Natural killer cell (primary cell): ENCODE results near the gene LAMA5. TPM values are rescaled to one million over a fixed set of nuclear protein-coding genes. Genes with fewer than 3 reads are reported as not detected.
A peak's percentile ranks its signal among the peaks of the same experiment; 100 is the strongest.

ENCODE experiments used
- ATAC-seq, 3 donors: fragments of 150-1000 bp in 2 of 3; fragments of 200-7000 bp in 1 of 3; cut with Tn5 transposase; 1 replicate in 1 of 3; 2 replicates in 2 of 3; pipeline ENCODE4 v1.10.0; 2021; ENCODE audit warnings: mild to moderate bottlenecking in 2 of 3, moderate library complexity in 2 of 3
- DNase-seq, 2 donors: peaks; one replicate each; pipeline versions ENCODE4 v3.0.0 to v3.0.0-alpha.2; 2013 to 2021; ENCODE audit warnings: mixed read lengths in 1 of 2
- H3K27ac ChIP-seq: one replicate; pipeline ENCODE4 v1.5.1; 2013; ENCODE audit warnings: mild to moderate bottlenecking, low read length
- H3K27me3 ChIP-seq: one replicate; pipeline ENCODE4 v1.6.1; 2013; ENCODE audit warnings: low read length; ENCODE audit not compliant: control insufficient read depth, insufficient read depth
- H3K36me3 ChIP-seq: one replicate; pipeline ENCODE4 v1.6.1; 2013; ENCODE audit warnings: low read length; ENCODE audit not compliant: control insufficient read depth, insufficient read depth
- H3K4me1 ChIP-seq: one replicate; pipeline ENCODE4 v1.6.1; 2013; ENCODE audit warnings: low read length; ENCODE audit not compliant: control insufficient read depth, insufficient read depth
- H3K4me3 ChIP-seq: one replicate; pipeline ENCODE4 v1.5.1; 2013; ENCODE audit warnings: low read length
- H3K9me3 ChIP-seq: one replicate; pipeline ENCODE4 v1.6.1; 2013; ENCODE audit warnings: low read length; ENCODE audit not compliant: control insufficient read depth, insufficient read depth
- H3K27ac Mint-ChIP-seq, 2 donors: one replicate each; pipeline ENCODE4 v1.8.0; 2022; ENCODE audit warnings: mild to moderate bottlenecking in 2 of 2, mixed read lengths in 2 of 2, moderate library complexity in 1 of 2
- H3K27me3 Mint-ChIP-seq, 2 donors: one replicate each; pipeline ENCODE4 v1.8.0; 2022; ENCODE audit warnings: low read depth in 2 of 2, mixed read lengths in 2 of 2
- H3K36me3 Mint-ChIP-seq: one replicate; pipeline ENCODE4 v1.8.0; 2022; ENCODE audit warnings: mixed read lengths
- H3K4me1 Mint-ChIP-seq, 2 donors: one replicate each; pipeline ENCODE4 v1.8.0; 2022; ENCODE audit warnings: mixed read lengths in 2 of 2
- H3K4me3 Mint-ChIP-seq: one replicate; pipeline ENCODE4 v1.8.0; 2022; ENCODE audit warnings: mild to moderate bottlenecking, moderate library complexity, mixed read lengths
- H3K9me3 Mint-ChIP-seq, 2 donors: one replicate each; pipeline ENCODE4 v1.8.0; 2022; ENCODE audit warnings: mixed read lengths in 2 of 2
- WGBS: methylation state at CpG from one replicate; pipeline ENCODE4 v1.1.7; 2013; ENCODE audit warnings: missing lambda C conversion rate; ENCODE audit not compliant: insufficient coverage; 5-methylcytosine and 5-hydroxymethylcytosine counted together
- intact Hi-C: fragments of 100-400 bp; cut with micrococcal nuclease; formaldehyde crosslinking; loops from one replicate; pipeline ENCODE4 v1.14.2; 2022
- total RNA-seq, 4 donors: library from RNA; stranded (reverse); fragments of 120-200 nt in 1 of 4; gene quantifications; one replicate each; pipeline versions ENCODE4 v1.2.3 to v1.2.4, GENCODE V29; 2013 to 2022
- TF ChIP-seq, protein P1 (sequence below): fragments of 200-600 bp; IDR thresholded peaks from one replicate; pipeline ENCODE4 v1.8.0; 2022; ENCODE audit warnings: antibody characterized with exemption

The LAMA5 gene
- total RNA-seq, 3 donors from 2014 or later (not counting 1 experiment from before 2014, with no cell fraction given) = 1.0 to 4.3 (median 1.4) TPM

DNA sequence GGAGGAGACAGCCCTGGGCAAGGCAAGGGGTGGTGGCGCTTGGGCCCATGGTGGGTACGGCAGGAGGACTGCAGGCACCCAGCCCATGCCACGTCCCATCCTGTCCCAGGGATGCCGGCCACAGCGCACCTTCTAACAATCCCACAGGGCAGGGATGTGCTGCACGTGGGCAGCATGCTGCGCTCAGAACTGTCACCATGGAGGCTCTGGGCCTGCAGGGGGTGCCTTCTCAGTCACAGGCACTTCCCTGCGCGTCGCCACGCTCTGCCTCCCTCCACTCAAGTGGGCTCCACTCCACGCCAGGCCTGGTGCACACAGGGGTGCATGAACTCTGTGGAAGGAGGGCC, 37.6 kb upstream of the LAMA5 start:
- intact Hi-C loops = no loop called here
- 96% methylated on average over 12 of the region's 12 CpGs for WGBS
- Mint-ChIP-seq H3K27ac (no peak overlapping the region), H3K4me3 (no peak overlapping the region), H3K36me3 (no peaks in the 10 kb centered on the region), H3K27me3 (no peaks in the 10 kb centered on the region), H3K4me1 (peaks cover 10 to 31% of the 10 kb centered on the region in 2 donors), H3K9me3 (no peaks in the 10 kb centered on the region)
- no peaks in the 10 kb centered on the region for H3K27me3 ChIP-seq
- DNase-seq = no peak
- H3K27ac ChIP-seq = no peak overlapping the region
- no peak overlapping the region for H3K4me3 ChIP-seq
- no peaks in the 10 kb centered on the region for H3K36me3 ChIP-seq
- no peaks in the 10 kb centered on the region for H3K9me3 ChIP-seq
- H3K4me1 ChIP-seq = peaks cover 30% of the 10 kb centered on the region
- ATAC-seq = no peak
- TF ChIP-seq, protein P1, sequence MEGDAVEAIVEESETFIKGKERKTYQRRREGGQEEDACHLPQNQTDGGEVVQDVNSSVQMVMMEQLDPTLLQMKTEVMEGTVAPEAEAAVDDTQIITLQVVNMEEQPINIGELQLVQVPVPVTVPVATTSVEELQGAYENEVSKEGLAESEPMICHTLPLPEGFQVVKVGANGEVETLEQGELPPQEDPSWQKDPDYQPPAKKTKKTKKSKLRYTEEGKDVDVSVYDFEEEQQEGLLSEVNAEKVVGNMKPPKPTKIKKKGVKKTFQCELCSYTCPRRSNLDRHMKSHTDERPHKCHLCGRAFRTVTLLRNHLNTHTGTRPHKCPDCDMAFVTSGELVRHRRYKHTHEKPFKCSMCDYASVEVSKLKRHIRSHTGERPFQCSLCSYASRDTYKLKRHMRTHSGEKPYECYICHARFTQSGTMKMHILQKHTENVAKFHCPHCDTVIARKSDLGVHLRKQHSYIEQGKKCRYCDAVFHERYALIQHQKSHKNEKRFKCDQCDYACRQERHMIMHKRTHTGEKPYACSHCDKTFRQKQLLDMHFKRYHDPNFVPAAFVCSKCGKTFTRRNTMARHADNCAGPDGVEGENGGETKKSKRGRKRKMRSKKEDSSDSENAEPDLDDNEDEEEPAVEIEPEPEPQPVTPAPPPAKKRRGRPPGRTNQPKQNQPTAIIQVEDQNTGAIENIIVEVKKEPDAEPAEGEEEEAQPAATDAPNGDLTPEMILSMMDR = no peak

DNA sequence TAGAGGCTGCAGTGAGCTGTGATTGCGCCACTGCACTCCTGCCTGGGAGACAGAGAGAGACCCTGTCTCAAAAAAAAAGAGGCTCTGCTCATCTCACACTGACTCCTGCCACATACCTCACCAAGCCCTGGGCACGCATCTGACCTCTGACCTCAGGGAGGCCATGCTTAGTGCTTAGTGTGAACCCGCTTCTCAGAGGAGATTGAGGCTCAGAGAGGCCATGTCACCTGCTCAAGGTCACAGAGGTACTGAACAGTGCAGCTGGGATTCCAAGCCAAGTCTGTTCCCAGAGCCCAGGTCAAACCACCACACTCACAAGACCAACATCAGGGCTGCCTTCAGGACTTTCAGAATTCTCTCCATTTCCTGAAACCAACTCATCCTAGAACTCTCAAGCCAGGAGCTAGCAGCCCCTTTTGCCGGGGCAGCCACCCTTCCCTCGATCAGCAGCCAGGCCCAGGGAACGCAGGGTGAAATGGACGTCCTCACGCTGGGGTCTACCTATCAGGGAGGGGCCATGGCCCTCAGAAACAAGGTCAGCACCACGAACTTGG, 37.1 kb upstream of the LAMA5 start:
- intact Hi-C loops = no loop called here
- WGBS = 95% methylated on average over 9 of the region's 9 CpGs
- no peak overlapping the region for H3K27ac ChIP-seq
- no peaks in the 10 kb centered on the region for H3K36me3 ChIP-seq
- H3K27me3 ChIP-seq = no peaks in the 10 kb centered on the region
- no peak overlapping the region for H3K4me3 ChIP-seq
- H3K36me3 Mint-ChIP-seq = no peaks in the 10 kb centered on the region
- ATAC-seq (no peak), DNase-seq (no peak)
- TF ChIP-seq, protein P1 = no peak
- H3K4me1 Mint-ChIP-seq = peaks cover 10 to 27% of the 10 kb centered on the region in 2 donors
- H3K4me3 Mint-ChIP-seq = peak overlapping the region; percentile 42
- peaks cover 28% of the 10 kb centered on the region for H3K4me1 ChIP-seq
- no peak overlapping the region for H3K27ac Mint-ChIP-seq
- H3K9me3 Mint-ChIP-seq = no peaks in the 10 kb centered on the region
- no peaks in the 10 kb centered on the region for H3K9me3 ChIP-seq
- no peaks in the 10 kb centered on the region for H3K27me3 Mint-ChIP-seq

DNA sequence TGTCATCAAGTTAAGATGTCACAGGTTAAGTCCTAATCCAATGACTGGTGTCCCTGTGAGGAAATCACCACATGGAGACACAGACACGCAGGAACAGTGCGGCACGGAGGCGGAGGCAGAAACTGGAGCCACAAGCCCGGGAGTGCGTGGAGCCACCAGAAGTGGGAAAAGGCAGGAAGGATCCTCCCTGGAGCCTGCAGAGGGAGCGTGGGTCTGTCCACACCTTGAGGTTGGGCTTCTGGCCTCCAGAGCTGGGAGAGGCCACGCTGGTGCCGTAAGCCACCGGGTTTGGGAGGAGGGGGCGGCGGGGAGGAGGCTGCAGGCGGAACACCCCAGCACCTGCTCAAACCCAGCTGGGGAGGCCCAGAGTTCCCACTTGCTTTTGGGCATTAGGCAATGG, 36.2 kb upstream of the LAMA5 start:
- Mint-ChIP-seq H3K4me1 (peaks cover 10 to 27% of the 10 kb centered on the region in 2 donors), H3K27ac (no peak overlapping the region), H3K27me3 (no peaks in the 10 kb centered on the region), H3K9me3 (no peaks in the 10 kb centered on the region), H3K4me3 (no peak overlapping the region), H3K36me3 (no peaks in the 10 kb centered on the region)
- Histone ChIP-seq H3K4me3 (no peak overlapping the region), H3K27ac (no peak overlapping the region), H3K27me3 (no peaks in the 10 kb centered on the region), H3K36me3 (no peaks in the 10 kb centered on the region), H3K9me3 (no peaks in the 10 kb centered on the region), H3K4me1 (peaks cover 28% of the 10 kb centered on the region)
- intact Hi-C loops = no loop called here
- DNase-seq (no peak), ATAC-seq (no peak)
- WGBS = 93% methylated on average over 13 of the region's 13 CpGs
- TF ChIP-seq, protein P1 = no peak

DNA sequence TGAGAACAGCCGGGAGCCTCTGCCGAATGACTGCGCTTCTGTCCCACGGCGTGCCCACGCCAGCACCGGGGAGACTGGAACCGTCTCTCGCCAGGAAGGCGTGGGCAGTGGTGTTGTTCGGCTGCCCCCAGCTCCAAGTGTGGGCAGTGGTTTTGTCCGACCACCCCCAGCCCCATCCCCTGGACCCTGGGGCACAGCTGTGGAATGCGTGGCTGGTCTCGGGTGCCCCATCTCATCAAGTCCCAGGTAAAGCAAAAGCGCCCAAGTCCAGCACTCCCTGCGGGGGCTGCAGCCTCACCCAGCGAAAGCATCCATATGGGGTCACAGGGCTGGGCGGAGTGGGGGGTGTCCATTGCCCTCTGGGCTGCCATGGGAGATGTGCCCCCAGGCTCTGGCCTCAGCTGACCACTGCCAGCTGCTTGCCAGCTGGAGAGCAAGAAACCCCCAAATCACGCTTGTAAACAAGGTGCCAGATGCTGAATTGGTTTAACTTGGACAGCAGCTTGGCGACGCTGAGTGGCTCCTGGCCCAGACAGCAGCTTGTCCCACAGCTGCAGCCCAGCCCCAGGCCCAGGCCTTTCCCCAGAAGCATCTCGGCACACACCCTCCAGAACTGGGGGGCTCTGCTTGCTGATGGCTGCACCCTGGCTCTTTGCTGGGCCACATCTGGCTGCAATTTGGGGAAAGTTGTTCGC, 35.5 kb upstream of the LAMA5 start:
- no peaks in the 10 kb centered on the region for H3K27me3 ChIP-seq
- no peaks in the 10 kb centered on the region for H3K9me3 ChIP-seq
- H3K27ac ChIP-seq = no peak overlapping the region
- TF ChIP-seq, protein P1 = no peak
- no peak for ATAC-seq
- no peak overlapping the region for H3K4me3 Mint-ChIP-seq
- 94% methylated on average over 23 of the region's 23 CpGs for WGBS
- DNase-seq = no peak
- peaks cover 22% of the 10 kb centered on the region for H3K4me1 ChIP-seq
- H3K9me3 Mint-ChIP-seq = peaks cover 0 to 3% of the 10 kb centered on the region in 2 donors
- H3K27me3 Mint-ChIP-seq = no peaks in the 10 kb centered on the region
- H3K36me3 ChIP-seq = no peaks in the 10 kb centered on the region
- H3K4me3 ChIP-seq = no peak overlapping the region
- no peaks in the 10 kb centered on the region for H3K36me3 Mint-ChIP-seq
- intact Hi-C loops = no loop called here
- peaks cover 10 to 22% of the 10 kb centered on the region in 2 donors for H3K4me1 Mint-ChIP-seq
- no peak overlapping the region for H3K27ac Mint-ChIP-seq
